AG04449 (cell line): ENCODE data around the gene SLC13A2.

Experiments used
- CTCF ChIA-PET: fragments of 350-600 bp; formaldehyde crosslinking; extraction: SDS; loops from one replicate; lab custom pipeline; 2021; ENCODE audit warnings: antibody characterized with exemption; lab: Yijun Ruan, JAX
- POLR2A ChIA-PET: fragments of 400-600, 350-600 bp; formaldehyde crosslinking; extraction: SDS; loops from one replicate; lab custom pipeline; 2020; ENCODE audit warnings: antibody characterized with exemption, inconsistent platforms; lab: Yijun Ruan, JAX
- DNase-seq: peaks from one replicate; pipeline ENCODE4 v3.0.0-alpha.2; 2010; ENCODE audit warnings: low read depth, low spot score
- H3K4me3 ChIP-seq: 2 replicates; pipeline ENCODE4 v1.5.1; 2011; ENCODE audit warnings: low read depth, mild to moderate bottlenecking, control low read depth, low read length
- CTCF ChIP-seq: IDR thresholded peaks from one replicate; pipeline ENCODE4 v1.5.1; 2011; ENCODE audit warnings: mild to moderate bottlenecking, moderate library complexity, low read length, control low read depth, inconsistent platforms; ENCODE audit not compliant: insufficient read depth; ENCODE audit errors: missing control alignments

The SLC13A2 gene

DNA sequence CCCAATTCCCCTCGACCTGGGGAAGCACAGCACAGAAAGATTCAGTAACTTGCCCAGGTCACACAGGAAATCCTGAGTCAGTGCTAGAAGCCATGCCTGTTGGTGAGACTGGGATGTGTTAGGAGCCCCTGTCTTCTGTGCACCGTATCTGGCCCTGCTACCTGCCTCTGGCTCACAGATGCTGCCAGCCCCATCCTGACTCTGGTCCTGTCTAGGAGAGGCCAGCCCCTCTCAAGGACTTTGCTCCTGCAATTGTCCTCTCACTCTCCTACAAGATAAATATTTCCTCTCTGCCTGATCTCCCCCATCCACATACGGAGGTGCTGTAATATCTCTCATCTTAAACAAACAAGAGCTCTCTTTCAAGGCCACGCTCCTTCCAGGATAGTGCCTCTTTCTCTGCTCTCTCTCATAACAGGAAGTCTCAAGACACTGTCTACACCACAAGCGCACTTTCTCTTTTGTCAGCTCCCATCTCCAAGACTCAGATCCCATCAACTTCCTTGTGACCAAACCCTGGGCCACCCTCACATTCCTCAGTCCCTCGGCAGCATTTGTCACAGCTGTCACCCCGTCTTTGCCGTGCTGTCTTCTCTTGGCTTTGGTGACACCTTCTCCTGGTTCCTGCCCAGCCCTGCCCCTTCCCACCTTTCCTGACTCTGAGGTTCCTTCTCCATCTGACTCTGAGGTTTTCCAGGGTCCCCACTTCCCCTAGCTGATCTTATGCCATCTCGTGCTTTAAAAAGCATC lies 1.9 kb downstream of the SLC13A2 start:
- no peak overlapping the region for H3K4me3 ChIP-seq
- CTCF ChIA-PET: interaction anchor here (0.6 kb wide), 1 partner anchor 11 kb away, joined by 3 read pairs; no protein-coding TSS in a partner anchor
- POLR2A ChIA-PET: no interaction called here
- TF ChIP-seq CTCF: no peak
- no peak for DNase-seq

DNA sequence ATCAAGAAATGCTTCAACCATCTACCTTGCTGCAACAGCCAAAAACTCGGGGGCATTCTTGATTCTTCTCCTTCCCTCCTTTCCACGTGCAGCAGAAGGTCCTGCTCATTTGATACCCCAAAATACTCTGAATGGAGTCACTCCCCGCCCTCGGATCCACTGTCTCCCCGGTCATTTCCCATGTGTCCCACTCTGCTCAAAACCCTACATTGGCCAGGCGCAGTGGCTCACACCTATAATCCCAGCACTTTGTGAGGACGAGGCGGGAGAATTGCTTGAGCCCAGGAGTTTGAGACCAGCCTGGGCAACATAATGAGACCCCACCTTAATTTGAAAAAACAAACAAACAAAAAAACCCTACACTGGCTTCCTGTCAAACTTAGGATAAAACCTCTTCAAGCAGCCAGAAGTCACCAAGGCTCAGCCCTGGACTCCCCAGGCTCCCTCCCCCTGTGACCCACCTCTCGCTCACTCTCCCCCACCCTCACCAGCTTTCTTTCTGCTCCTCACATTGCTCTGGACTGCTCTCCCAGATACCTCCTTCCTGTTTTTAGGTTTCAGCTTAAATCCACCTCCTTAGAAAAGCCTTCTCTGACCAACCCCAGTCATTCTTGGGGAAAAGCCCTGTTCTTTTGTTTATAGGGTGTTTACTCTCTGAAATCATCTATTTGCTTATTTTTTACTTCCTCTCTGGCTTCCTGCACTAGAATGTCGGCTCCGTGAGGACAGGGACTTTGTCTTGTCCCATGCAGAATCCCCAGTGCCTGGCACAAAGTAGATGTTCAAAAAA lies 2.8 kb downstream of the SLC13A2 start:
- POLR2A ChIA-PET: no interaction called here
- no peak overlapping the region for H3K4me3 ChIP-seq
- no peak for DNase-seq
- no peak for TF ChIP-seq CTCF
- CTCF ChIA-PET: no interaction called here

- CTCF ChIA-PET: interaction anchor here (1.1 kb wide), 1 partner anchor 16 kb away, joined by 3 read pairs; no protein-coding TSS in a partner anchor
- POLR2A ChIA-PET: no interaction called here
- no peak for TF ChIP-seq CTCF
- H3K4me3 ChIP-seq: no peak overlapping the region
- DNase-seq: no peak
Observed at GRCh38 chr17:28477928-28478327, 4.5 kb downstream of the SLC13A2 start.

- CTCF ChIA-PET: interaction anchor here (1.1 to 1.6 kb wide), 2 partner anchors 15 to 62 kb away, joined by 3 to 5 read pairs; no protein-coding TSS in a partner anchor
- H3K4me3 ChIP-seq: no peak overlapping the region
- no peak for TF ChIP-seq CTCF
- POLR2A ChIA-PET: no interaction called here
- no peak for DNase-seq
Observed at GRCh38 chr17:28478712-28479615, 5.5 kb downstream of the SLC13A2 start.

DNA sequence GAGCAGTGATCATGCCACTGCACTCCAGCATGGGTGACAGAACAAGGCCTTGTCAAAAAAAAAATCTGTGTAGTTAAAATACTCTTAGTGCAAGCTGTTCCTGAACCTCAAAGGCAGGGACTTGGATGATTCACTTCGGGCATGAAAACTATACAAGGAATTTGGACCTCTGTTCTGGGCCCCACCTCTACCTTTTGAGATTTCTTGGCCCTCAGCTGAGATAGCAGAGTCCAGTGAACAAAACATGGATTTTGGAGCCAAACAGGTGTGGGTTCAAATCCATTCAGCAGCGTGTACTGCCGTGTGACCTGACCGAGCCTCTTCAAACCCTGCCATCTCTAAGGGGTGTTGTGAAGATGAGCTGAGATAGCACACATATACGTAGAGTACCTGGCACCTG lies 6.8 kb downstream of the SLC13A2 start:
- TF ChIP-seq CTCF: no peak
- ChIA-PET POLR2A (no interaction called here), CTCF (interaction anchor here (1.6 to 2.5 kb wide), 2 partner anchors 15 to 60 kb away, joined by 5 to 15 read pairs; no protein-coding TSS in a partner anchor)
- no peak for DNase-seq
- no peak overlapping the region for H3K4me3 ChIP-seq
